ENCODE results near the gene SLC24A3.
A peak's percentile ranks its signal among the peaks of the same experiment; 100 is the strongest.

The SLC24A3 gene

DNA sequence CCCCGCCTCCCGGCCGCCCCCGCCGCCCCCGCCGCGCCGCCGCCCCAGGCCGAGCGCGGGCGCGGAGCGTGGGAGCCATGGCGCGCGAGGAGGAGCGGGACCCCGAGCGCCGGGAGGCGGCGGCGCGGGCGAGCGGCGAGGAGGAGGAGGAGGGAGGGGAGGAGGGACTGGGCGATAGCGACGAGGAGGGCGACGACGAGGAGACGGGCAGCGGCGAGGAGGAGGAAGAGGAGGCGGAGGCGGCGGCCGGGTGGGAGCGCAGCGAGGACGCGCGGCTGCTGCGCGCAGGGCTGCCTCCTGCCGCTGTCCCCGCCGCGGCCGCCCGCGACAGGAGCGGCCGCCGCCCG is at the start of gene SLC24A3:
SLC24A3 (plus strand) TSS at position 174 of the 347 bp plus-strand sequence.
- DNase-seq (ENCODE audit: low read depth in 2 of 2, low spot score in 1 of 2) = no peak

DNA sequence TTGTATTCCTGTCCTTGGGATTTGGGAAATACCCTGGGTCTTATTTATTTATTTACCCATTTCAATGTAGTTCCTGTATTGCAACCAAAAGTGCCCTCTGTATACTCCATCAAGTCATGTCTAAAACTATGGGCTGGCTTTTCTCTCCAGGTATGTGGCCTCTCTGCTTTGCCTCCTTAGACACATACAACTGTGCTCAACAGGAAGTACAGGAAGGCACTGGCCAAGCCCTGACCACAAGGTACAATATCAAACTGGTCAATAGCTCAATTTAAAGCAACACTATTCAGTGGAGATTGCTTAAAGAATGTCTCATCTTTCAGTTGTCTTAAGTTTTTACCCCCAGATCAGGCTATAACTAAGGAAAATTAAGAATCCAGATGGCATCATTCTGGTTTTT is 42.3 kb upstream of the SLC24A3 start:
- DNase-seq (ENCODE audit: low read depth in 2 of 2, low spot score in 1 of 2) = no peak

DNA sequence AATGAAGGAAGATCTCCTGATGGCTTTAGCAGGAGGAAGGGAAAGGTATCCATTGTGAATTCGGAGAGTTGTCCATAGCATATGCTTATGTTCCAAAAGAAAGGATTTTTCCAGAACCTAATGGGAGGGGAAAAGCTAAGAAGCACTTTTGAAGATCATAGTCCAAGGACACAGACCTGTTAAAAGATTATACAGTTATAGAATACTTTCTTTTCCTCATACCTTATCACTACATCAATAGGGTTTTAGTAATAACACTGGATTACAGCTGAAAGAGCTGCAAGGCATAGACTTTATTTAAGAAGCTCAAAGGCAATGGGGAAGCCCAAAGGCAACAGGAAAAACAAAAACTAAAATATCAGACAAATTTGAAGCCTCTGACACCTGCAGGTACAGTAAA is 39.8 kb upstream of the SLC24A3 start:
- no peak for DNase-seq (ENCODE audit: low read depth in 2 of 2, low spot score in 1 of 2)

DNA sequence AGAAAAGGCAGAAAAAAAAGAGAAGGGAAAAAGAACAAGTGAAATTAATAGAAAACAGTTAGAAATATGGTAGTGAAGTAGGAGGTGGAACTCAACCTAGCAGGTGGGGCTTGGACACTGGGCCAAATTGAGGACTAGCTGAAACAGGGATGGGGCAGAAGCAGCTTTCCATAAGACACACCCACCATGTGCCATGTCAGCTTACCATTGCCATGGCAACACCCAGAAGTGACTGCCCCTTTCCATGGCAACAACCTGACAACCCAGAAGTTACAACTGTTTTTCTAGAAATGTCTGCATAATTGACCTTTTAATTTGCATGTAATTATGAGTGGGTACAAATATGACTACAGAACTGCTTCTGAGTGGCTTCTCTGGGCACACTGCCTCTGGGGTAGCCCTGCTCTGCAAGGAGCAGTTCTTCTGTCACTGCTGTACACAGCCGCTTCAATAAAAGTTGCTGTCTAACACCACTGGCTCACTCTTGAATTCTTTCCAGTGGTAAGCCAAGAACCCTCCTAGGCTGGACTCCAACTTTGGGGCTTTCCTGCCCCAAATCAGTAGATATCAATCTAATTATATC is 35.9 kb upstream of the SLC24A3 start:
- no peak for DNase-seq (ENCODE audit: low read depth in 2 of 2, low spot score in 1 of 2)

DNA sequence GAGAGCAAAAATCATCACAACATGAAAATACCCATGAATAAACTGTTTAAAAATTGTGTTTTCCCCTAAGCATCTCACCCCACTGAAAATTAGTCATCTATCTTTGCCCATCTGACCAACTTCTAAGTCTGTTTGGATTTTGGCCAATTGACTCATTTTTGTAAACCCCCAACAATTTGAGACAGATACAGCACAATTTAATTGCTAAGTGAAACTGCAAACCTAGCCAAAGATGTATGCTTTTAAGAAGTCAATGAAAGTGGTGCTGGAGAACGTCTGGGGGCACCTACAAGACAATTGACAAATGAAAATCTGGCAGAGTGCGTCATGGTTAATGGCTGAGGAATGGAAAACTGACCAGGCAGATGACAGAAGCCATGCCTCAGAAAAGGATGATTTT is 30.9 kb upstream of the SLC24A3 start:
- DNase-seq (ENCODE audit: low read depth in 2 of 2, low spot score in 1 of 2) = no peak

DNA sequence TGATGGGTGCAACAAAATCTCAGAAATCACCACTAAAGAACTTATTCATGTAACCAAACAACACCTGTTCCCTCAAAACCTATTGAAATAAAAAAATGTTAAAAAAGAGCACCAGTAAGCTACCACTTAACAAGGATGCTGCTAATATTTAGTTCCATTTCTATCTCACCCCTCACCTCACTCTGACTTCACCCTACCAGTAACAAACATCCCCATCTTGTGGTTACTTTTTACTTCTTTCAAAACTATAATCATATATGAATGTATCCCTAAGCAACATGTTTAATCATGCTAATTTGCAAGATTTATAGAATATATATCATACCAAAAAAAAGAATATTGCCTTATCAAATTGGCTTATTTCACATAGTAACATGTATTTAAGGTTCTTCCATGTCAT is 27.4 kb upstream of the SLC24A3 start:
- DNase-seq (ENCODE audit: low read depth in 2 of 2, low spot score in 1 of 2) = no peak

DNA sequence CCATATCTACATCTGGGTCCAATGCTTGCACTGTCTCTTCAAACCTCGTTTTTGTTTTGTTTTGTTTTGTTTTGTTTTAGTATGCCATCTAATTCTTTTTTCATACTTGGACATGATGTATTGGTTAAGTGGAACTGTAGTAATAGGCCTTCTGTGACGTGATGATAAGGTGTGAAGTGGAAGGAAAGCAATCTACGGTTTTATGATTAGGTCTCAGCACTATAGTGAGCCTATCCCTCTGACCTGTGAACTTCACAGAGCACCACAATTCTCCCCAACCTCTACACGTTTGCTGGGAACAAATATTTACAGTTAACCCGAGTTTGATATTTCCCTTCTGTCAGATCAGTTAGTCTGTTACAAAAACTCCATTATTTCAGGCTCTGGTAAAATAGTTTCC is 19.1 kb upstream of the SLC24A3 start:
- DNase-seq (ENCODE audit: low read depth in 2 of 2, low spot score in 1 of 2) = no peak

DNA sequence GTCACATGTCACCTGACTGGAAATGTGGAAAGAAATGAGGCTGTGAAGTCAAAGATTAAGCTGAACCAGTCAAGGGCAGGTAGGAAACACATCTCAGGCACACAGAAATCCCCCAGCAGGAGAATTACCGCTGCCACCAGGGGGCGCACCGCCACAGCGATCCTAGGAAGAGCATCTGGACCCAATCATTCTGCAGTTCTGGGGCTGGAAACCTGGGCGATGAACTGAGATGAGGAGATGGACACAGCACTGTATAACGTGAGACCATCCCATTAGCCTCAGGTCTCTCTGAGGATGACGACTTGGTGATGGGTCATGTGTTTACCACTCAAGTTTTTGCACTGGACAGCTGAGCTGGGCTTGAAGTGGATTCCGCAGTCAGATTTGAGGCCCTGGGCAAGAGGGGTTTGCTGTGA is 6.5 kb upstream of the SLC24A3 start:
- DNase-seq (ENCODE audit: low read depth in 2 of 2, low spot score in 1 of 2) = peak; percentile 25 to 33

DNA sequence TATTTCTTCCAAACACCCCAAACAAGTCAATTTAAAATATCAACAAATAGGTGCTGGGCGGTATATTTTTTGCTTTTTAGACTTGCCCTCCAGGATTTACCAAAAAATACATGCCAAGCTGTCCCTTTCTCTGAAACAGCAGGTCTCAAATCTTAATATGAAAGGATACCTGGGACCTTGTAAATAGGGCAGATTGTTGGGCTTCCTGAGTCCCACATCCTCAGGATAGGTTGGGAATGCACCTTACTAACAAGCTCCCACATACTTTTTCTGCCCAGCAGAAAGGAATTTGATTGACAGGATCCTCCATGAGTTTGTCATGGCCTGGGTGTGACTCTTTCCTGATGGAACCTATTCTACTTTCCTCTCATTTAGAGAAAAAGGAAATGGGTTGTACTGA is 4.9 kb upstream of the SLC24A3 start:
- DNase-seq (ENCODE audit: low read depth in 2 of 2, low spot score in 1 of 2) = no peak

DNA sequence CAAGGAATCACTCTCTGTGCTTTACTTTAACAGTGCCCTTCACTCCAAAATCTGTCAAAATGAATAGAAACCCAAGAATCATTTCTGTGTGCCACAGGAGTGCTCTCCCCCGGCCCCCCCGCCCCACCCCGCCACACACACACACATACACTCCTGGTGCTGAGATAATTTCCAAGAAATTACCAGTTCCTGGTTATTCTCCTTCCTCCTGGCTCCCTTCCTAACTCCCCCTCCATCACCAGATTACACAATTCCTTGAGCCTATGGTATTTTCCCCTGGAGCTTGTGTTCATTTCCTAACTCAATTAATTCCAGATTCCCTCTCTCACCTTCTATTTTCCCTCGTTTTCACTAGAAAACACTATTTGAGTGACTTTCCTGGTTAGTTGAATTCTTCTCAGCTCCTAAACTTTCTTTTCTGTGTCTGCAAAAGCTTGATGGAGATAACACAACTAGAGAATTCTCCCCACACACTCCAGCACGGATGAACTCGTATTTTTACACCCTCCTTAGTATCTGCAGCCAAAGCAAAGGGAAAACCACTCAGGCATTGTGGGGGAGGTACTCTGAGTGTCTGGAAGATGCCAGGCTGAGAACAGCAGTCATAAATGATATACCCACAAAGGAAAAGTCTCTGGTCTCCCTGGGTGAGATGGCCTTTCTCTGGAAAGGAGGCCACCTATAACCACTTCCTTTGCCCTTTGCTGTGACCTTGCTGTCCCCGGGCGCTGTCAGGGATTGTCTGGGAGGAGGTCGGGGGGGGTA is 1.9 kb upstream of the SLC24A3 start:
- no peak for DNase-seq (ENCODE audit: low read depth in 2 of 2, low spot score in 1 of 2)

DNA sequence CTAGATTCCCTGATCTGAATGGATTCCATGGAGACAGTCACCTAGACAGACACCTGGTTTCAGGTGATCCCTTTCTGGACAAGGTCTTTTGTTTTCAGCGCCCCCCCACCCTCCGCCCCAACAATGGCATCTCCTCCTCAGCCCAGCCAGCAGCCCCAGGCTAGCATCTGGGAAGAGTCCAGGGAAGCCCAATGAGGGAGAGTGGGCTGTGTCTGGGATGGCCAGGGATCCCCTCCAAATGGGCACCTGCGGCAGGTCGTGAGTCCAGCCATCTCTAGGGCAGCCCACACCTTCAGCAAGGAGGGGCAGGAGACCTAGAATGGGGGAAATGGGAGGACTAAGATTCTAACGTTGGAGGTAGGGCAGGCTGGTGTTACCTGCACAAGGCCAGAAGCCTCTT is 1.2 kb upstream of the SLC24A3 start:
- no peak for DNase-seq (ENCODE audit: low read depth in 2 of 2, low spot score in 1 of 2)

DNA sequence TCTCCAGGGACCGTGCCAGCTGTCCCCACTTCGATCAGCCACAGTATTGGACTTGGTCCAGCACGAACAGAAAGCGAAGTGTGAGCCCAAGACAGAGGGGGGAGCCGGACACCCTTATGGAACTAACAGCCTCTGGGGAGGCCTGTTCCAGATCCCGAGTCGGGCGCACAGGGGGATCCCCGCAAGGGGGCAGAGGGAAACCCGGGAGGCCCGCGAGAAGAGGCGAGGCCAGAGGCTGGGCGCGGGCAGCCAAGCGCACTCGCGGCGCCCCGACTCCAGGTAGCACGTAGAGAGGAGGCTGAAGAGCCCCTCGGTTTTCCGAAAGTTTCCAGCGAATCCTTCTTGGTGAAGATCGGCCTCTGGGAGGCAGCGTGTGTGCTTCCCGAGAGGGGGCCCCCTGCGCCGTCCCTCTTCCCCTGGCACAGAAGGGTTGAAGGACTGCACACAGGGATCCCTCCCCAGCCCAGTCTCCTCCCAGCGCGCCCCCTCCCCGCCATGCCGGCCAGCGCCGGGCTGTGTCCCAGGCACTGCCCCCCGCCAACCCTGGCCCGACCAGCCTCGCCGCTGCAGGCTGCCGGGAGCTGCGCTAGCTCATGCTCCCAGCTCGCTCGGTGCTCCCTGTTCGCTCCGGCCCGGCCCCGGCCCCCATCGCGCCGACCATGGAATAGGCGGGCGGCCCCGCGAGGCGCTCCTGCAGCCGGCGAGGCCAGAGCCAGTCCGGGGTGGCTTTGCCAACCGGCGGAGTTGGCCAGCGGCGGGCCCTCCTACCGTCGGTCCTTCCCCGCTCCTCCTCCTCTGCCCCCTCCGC is 577 bp upstream of the SLC24A3 start:
- DNase-seq (ENCODE audit: low read depth in 2 of 2, low spot score in 1 of 2) = no peak

DNA sequence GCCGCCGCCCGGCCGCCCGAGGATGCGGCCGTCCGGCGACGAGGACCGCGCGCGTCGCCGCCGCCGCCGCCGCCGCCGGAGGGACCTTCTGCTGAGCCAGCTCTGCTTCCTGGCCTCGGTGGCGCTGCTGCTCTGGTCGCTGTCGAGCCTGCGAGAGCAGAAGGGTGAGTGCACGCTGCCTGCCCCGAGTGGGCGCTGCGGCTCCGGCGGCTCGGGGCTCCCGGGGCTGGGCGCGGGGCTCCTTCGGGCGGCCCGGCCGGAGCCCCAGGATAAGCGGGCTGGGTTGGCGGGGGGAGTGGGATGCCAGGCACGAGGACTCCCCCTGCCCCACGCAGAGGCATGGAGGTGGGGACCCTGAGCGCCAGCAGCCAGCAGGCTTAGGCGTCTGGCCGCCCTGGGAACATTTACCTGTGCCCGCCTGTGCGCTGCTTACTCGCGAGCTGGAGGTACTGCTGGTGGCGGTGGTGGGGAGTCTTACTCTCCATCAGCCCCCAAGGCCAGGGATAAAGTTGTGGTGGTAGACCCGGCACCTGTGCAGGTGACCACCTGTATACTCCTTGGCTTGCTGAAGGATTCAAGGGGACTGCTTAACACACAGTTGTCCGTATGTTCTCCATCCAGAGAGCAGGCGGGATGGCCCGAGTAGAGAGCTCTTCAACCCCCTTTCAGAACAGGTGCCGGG is 520 bp downstream of the SLC24A3 start:
- DNase-seq (ENCODE audit: low read depth in 2 of 2, low spot score in 1 of 2) = no peak

DNA sequence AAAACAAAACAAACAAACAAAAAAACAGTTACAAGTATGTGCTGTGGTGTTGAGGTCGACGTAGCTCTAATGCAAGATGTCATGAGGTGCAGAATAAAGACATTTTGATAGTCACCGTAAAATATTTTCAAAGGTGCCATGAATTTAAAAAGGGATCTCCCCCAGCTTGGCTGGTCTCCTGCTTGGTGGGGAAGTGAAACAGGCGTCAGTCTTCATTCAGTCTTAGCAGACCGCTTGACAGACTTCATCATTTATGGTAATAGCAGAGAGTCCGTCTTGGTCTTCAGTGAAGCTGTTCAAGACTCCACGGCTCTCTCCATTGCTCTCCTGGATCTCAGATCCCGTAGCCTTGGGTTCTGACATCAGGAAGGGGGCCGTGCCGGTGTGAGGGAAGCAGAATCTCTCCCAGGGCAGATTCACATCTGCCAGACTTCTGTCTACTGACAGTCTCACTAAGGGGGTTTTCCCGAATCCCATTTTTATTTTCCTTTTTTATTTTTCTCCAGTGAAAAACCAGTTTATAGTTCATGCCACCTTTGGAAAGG is 1.6 kb downstream of the SLC24A3 start:
- DNase-seq (ENCODE audit: low read depth in 2 of 2, low spot score in 1 of 2) = no peak

DNA sequence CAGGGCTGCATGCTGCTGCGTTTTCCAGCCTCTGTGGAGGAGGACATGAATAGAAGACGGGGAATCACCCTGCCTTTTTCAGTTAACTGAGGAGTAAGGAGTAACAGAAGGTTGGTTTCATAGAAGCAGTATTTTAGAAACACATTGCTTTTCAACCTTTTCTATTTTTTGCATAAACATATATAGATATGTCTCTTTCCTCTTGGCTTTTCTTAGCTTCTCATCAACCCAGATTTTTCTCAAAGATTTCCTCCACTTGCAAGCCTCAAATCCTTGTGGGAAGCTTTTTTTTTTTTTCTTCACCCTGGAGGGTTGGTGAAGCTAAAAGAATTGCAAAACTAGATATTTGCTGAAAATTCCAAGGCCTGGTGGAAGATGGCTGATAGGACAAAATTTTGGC is 6.0 kb downstream of the SLC24A3 start:
- DNase-seq (ENCODE audit: low read depth in 2 of 2, low spot score in 1 of 2) = no peak

DNA sequence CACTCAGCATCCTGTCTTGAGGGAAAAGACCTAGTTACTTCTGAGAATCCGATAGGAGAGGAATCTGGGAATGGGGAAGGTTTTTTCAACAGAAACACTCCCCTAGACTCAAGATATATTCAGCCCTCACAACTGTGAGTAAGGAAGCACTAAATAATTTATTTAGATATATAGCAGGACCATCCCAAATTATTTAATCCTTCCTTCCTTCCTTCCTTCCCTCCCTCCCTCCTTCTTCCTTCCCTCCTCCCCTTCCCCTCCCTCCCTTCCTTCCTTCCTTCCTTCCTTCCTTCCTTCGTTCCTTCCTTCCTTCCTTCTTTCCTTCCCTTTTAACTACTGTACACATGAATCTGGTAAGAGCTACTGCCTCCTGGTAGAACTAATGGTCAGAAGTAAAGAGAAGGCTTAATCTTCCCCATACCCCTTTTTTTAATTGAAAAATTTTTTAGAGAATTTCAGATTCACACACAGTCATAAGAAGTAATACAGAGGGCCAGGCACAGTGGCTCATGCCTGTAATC is 10.1 kb downstream of the SLC24A3 start:
- no peak for DNase-seq (ENCODE audit: low read depth in 2 of 2, low spot score in 1 of 2)

DNA sequence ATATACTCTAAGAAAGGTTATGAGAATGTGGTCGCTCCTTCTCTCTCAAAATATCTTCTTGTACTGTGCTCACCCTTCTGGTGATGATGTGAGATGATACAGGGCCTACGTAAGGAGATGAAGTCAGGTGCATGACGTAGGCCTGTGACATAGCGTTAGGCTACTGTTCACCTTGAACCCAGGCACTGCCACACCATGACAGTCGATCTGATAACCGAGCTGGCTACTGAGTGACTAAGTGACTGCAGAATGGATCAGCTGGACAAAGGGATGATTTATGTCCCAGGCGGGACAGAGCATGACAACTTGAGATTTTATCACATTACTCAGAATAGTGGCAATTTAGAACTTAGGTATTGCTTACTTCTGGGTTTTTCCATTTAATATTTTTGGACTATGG is 11.2 kb downstream of the SLC24A3 start:
- no peak for DNase-seq (ENCODE audit: low read depth in 2 of 2, low spot score in 1 of 2)

DNA sequence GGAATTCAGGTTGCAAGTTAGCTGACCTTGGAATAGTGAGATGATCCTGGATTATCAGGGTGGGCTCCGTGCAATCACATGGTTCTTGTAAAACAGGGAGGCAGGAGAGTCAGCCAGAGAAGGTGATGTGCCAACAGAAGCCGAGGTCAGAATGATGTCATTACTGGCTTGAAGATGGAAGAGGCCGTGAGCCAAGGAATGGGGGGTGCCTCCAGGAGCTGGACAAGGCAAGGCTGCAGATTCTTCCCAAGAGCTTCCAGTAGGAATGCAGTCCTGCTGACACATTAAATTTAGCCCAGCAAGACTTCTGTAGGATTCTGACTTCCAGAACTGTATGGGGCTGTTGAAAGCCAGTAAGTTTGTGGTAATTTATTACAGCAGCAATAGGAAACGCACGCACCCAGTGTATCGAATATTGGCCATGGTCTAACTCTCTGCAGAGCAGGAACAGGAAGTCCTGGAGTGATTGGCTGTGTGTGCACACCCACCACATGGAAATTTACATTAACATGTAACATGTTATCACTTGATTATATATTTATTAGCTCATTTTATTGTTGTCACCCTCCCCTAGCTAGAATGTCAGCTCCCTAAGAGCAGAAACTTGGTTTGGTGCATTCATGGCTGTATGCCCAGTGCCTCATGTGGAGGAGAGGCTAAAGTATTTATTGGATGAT is 19.1 kb downstream of the SLC24A3 start:
- no peak for DNase-seq (ENCODE audit: low read depth in 2 of 2, low spot score in 1 of 2)

DNA sequence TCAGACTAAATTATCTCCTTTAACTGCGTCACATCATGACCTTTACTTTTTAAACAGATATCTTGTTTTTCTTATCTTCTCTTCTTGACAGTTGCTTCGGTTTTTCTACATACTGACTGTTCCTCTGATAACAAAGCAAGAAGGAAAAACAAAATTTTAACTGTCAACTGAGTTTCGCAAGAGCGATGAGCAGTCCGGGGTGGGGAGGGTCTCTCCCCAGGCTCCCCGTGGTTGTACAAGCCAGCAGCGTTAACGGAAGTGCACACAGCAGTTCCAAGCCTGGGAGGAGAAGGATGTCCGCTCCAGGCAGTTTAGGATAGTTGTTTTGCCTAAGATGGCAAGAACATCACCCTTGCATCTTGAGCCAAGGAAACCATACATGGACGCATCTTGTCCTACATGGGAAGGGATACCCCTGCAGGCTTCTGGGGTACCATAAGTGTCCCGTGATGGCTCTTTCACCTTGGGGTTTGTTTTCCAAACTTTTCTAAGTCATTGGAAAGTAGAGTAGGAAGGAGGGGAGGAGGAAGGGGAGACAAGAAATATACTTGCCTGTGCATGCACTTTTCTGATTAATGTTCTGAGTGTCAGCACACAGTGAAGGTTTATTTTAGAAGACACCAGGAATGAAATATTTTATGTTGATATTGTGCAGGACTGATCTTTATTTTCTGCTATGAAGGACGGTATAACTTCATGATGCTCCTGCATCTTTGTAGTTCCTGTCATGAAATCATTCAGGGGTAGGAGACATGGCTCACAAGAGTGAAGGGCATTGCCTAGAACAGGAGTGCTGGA is 20.8 kb downstream of the SLC24A3 start:
- no peak for DNase-seq (ENCODE audit: low read depth in 2 of 2, low spot score in 1 of 2)
